ENCODE data around the gene EIF6. TPM values are rescaled to one million over a fixed set of nuclear protein-coding genes. Genes with fewer than 3 reads are reported as not detected.
A peak's percentile ranks its signal among the peaks of the same experiment; 100 is the strongest.

Gene EIF6
- total RNA-seq, result 10 to 100 TPM; 60.8 to 71.3 TPM
- polyA plus RNA-seq, result 100 to 1,000 TPM; 140 to 160 TPM

DNA sequence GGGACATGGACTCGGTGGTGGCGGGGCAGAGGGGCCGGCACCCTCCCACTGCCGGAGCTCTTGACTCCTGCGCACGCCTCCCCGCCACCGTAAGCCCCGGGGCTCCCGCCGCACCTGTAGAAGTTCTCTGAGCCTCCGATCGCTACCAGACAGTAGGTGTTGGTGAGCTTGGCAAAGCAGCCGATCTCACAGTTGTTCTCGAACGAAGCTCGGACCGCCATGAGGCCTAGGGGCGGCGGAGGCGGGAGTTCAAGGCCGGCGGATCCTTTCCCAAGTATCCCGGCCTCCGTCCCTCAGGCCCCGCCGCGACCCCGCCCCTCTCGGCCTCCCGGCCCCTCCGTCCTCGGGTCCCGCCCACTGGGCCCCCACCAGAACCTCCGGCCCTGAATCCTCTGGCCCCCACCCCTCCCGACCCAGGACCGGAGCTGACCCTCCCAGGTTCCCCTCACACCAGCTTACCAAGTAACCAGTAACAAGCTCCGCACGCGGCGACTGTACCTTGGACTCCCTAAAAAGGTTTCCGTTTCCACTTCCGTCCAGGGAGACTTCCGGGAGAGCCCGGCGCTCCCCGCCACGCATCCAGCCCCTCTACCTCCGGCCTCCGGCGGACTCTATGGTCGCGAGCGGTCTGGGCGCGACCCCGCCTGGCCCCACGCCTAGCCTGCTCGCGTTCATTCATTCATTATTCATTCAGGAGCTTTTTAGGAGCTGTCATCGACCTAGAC lies at the start of gene EIF6:
Gene EIF6, minus strand, starts transcription at position 506 of the 725 bp plus-strand sequence. Its CDS starts 285 bp downstream, at position 221.
- H3K4me3 ChIP-seq (ENCODE audit: low read depth in 1 of 3, low read length in 3 of 3), result peak within 1 kb of the TSS; percentile 78 to 99 (median 87)
- H3K27ac ChIP-seq (ENCODE audit: low read depth in 1 of 2, low read length in 2 of 2), result peak within 1 kb of the TSS; percentile 70 to 72
- no peaks in the 10 kb centered on the region for H3K9me3 ChIP-seq (ENCODE audit: control insufficient read depth in 4 of 4, low read length in 3 of 4)
- H3K36me3 ChIP-seq (ENCODE audit: control insufficient read depth in 4 of 4, insufficient read depth in 3 of 4, low read depth in 1 of 4, low read length in 3 of 4), result peaks cover 6 to 15% (median 14%) of the 10 kb centered on the region in 4 donors
- WGBS, result under 1% methylated on average over 61 of the region's 61 CpGs
- peaks cover 8 to 31% (median 27%) of the 10 kb centered on the region in 4 donors for H3K4me1 ChIP-seq (ENCODE audit: control insufficient read depth in 4 of 4, insufficient read depth in 4 of 4, low read length in 3 of 4)
- H3K27me3 ChIP-seq (ENCODE audit: control insufficient read depth in 4 of 4, insufficient read depth in 4 of 4, low read length in 3 of 4), result no peaks in the 10 kb centered on the region
- peak; percentile 80 for DNase-seq (ENCODE audit: low spot score)
- H3K9ac ChIP-seq (ENCODE audit: low read depth in 1 of 2, low read length in 2 of 2), result peak within 1 kb of the TSS; percentile 40 to 87
- no peak for TF ChIP-seq FOXA2 (IDR thresholded peaks at IDR 0.05)
- peak; percentile 77 to 88 for TF ChIP-seq EGR1 (IDR thresholded peaks at IDR 0.05; ENCODE audit: low read depth in 2 of 2)
- TF ChIP-seq RXRA (IDR thresholded peaks at IDR 0.05), result peak in 1 of 2 donors; percentile 50
- TF ChIP-seq YY1 (IDR thresholded peaks at IDR 0.05), result peak; percentile 73
- peak; percentile 80 to 94 for TF ChIP-seq GABPA (IDR thresholded peaks at IDR 0.05 in 1 of 2, conservative IDR thresholded peaks at IDR 0.05 in 1 of 2)
- TF ChIP-seq, protein P1, sequence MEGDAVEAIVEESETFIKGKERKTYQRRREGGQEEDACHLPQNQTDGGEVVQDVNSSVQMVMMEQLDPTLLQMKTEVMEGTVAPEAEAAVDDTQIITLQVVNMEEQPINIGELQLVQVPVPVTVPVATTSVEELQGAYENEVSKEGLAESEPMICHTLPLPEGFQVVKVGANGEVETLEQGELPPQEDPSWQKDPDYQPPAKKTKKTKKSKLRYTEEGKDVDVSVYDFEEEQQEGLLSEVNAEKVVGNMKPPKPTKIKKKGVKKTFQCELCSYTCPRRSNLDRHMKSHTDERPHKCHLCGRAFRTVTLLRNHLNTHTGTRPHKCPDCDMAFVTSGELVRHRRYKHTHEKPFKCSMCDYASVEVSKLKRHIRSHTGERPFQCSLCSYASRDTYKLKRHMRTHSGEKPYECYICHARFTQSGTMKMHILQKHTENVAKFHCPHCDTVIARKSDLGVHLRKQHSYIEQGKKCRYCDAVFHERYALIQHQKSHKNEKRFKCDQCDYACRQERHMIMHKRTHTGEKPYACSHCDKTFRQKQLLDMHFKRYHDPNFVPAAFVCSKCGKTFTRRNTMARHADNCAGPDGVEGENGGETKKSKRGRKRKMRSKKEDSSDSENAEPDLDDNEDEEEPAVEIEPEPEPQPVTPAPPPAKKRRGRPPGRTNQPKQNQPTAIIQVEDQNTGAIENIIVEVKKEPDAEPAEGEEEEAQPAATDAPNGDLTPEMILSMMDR (IDR thresholded peaks at IDR 0.05; ENCODE audit: low read depth, low read length, missing input control), result no peak
- peak; percentile 78 to 86 for TF ChIP-seq HNF4A (conservative IDR thresholded peaks at IDR 0.05)
- peak; percentile 87 for TF ChIP-seq HNF4G (IDR thresholded peaks at IDR 0.05)
- no peak for TF ChIP-seq FOXA1 (IDR thresholded peaks at IDR 0.05)
- no peak for TF ChIP-seq TAF1 (conservative IDR thresholded peaks at IDR 0.05)
- peak; percentile 49 for TF ChIP-seq NR2F2 (IDR thresholded peaks at IDR 0.05)
- no peak for TF ChIP-seq JUND (IDR thresholded peaks at IDR 0.05)
- TF ChIP-seq, protein P2, sequence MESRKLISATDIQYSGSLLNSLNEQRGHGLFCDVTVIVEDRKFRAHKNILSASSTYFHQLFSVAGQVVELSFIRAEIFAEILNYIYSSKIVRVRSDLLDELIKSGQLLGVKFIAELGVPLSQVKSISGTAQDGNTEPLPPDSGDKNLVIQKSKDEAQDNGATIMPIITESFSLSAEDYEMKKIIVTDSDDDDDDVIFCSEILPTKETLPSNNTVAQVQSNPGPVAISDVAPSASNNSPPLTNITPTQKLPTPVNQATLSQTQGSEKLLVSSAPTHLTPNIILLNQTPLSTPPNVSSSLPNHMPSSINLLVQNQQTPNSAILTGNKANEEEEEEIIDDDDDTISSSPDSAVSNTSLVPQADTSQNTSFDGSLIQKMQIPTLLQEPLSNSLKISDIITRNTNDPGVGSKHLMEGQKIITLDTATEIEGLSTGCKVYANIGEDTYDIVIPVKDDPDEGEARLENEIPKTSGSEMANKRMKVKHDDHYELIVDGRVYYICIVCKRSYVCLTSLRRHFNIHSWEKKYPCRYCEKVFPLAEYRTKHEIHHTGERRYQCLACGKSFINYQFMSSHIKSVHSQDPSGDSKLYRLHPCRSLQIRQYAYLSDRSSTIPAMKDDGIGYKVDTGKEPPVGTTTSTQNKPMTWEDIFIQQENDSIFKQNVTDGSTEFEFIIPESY (IDR thresholded peaks at IDR 0.05), result no peak
- TF ChIP-seq, protein P3, sequence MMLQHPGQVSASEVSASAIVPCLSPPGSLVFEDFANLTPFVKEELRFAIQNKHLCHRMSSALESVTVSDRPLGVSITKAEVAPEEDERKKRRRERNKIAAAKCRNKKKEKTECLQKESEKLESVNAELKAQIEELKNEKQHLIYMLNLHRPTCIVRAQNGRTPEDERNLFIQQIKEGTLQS (IDR thresholded peaks at IDR 0.05), result no peak
- TF ChIP-seq, protein P4, sequence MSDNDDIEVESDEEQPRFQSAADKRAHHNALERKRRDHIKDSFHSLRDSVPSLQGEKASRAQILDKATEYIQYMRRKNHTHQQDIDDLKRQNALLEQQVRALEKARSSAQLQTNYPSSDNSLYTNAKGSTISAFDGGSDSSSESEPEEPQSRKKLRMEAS (IDR thresholded peaks at IDR 0.05), result peak; percentile 83
- TF ChIP-seq RAD21 (IDR thresholded peaks at IDR 0.05), result no peak
- TF ChIP-seq, protein P5, sequence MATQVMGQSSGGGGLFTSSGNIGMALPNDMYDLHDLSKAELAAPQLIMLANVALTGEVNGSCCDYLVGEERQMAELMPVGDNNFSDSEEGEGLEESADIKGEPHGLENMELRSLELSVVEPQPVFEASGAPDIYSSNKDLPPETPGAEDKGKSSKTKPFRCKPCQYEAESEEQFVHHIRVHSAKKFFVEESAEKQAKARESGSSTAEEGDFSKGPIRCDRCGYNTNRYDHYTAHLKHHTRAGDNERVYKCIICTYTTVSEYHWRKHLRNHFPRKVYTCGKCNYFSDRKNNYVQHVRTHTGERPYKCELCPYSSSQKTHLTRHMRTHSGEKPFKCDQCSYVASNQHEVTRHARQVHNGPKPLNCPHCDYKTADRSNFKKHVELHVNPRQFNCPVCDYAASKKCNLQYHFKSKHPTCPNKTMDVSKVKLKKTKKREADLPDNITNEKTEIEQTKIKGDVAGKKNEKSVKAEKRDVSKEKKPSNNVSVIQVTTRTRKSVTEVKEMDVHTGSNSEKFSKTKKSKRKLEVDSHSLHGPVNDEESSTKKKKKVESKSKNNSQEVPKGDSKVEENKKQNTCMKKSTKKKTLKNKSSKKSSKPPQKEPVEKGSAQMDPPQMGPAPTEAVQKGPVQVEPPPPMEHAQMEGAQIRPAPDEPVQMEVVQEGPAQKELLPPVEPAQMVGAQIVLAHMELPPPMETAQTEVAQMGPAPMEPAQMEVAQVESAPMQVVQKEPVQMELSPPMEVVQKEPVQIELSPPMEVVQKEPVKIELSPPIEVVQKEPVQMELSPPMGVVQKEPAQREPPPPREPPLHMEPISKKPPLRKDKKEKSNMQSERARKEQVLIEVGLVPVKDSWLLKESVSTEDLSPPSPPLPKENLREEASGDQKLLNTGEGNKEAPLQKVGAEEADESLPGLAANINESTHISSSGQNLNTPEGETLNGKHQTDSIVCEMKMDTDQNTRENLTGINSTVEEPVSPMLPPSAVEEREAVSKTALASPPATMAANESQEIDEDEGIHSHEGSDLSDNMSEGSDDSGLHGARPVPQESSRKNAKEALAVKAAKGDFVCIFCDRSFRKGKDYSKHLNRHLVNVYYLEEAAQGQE (IDR thresholded peaks at IDR 0.05), result peak; percentile 58
- TF ChIP-seq SP1 (IDR thresholded peaks at IDR 0.05), result peak; percentile 63

All from liver (tissue), 9 donors.